ENCODE measurements around the gene TBC1D7.

The TBC1D7 gene

DNA sequence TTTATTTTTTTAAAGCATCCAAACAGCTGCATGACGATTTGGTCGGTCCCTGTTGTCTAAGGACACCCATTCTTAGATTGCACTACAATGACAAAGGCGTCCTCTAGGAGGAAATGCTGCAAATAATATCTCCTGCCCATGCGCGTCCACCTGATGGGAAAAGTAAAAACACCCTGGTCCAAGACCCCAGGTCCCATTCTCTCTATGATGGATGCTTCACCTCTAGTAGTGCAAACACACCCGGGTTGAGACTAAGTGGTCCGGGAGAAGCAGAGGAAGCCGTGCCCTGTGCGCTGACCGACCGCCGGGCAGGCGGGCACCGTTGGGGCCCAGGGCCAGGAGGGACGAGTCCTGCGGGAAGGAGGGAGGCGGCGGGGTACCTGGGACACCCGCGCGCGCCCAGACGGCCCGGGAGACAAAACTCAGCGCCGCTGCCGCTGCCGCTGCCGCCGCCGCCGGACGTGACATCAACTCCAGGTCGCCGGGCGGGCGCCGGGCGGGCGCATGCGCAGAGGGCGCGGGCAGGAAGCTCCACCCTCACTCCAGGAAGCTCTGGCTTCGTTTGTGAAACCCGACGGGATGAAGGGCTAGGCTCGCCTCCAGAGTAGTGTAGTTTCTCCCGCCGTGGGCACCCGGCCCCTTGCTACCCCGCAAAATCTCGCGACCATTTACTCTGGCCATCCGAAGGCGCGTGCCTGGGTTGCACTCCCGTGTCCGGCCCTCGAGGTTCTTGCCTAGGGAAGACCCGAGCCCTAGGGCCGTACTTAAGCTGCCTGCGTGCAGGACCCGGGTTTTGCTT, at the start of gene TBC1D7:
TSS of gene TBC1D7 (minus strand) at position 462 of the 799 bp plus-strand sequence. CDS start 1,639 bp downstream, outside the sequence.
- DNase-seq: peak; percentile 85 to 99 (median 90)
- intact Hi-C loops (cut with DNase I): no loop called here

DNA sequence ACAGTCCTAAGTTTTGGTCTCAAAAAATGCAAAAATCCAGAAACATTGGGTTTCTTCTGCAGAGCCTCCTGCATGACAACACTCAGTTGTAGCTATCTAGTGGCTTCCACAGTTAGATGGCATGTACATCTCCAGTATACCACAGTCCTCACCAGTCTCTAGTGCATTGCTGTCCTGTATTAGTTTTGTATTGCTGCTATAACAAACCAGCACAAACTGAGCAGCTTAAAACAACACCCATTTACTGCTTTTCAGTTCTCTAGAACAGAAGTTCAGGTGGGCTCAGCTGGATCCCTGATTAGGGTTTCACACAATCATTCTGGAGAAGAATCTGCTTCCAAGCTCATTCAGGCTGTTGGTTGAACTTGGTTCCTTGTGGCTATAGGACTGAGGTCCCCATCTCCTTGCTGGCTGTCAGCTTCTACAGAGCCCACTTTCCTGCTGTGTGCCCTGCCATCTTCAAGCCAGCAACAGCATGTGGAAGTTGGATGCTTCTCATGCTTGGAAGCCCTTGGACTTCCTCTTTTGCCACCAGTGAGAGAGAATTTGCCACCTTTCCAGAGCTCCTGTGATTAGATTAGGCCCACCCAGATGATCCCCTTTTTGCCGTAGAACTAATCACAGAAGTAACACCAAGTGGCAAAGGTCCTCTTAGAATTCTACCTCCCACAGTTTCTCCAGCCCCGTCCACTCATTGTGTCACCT, 48.9 kb upstream of the TBC1D7 start:
- DNase-seq: no peak
- intact Hi-C loops (cut with DNase I): no loop called here

DNA sequence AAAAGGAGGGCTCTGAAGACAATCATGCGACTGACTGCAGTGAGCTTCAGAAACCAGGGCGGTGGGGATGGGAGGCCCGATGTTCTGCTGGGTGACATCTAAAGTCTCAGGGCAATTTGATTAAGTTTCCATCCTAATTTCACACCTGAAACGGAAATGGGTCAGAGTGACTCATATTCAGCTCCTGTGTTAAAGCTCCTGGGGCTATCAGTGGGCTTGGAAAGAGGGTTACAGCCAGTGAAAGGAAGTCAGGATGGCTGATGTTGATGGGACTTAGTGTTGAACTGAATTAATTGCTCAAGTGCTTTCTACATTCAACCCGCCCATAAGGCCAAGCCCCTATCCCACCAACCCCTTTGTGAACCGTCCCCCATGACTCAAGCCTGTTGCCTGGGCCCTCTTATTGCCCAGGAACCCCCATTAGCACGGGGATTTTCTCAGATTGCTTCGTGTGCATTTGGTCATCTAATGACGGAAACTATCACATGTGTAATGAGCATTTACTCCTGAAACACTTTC, 47.1 kb upstream of the TBC1D7 start:
- intact Hi-C loops (cut with DNase I): no loop called here
- no peak for DNase-seq

DNA sequence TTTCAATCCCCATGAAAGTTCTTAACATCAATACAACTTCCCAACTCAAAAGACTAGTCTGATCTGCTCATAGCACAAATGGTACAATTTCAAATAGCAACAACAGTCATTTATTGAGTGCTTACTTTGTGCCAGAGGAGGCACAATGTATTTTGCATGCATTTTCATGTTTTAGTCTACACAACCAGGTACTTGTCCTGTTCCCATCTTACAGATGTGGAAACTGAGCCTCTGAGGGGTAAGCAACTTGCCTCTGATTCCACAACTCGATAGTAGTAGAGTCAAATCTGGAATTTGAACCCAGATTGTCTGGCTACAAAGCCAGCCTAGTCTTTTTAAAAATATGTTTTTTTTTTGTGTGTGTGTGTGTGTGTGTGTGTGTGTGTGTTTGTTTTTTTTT, 45.6 kb upstream of the TBC1D7 start:
- intact Hi-C loops (cut with DNase I): no loop called here
- DNase-seq: no peak

DNA sequence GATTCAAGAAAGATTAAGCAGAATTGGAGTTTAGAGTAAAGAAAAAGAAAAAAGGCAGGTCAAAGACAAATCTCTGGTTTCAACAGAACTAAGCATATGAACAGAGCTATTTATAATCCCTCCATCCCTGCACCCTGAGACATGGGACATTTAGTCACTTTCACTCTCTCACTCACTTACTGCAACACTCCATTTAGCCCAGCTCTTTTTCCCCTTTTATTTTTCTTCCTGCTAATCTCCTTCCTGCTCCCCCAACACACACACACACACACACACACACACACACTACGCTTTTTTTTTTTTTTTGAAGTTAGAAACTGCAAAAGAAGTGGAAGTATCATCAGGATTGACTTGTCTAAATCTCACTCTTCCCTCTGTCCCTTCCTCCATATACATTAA, 45.1 kb upstream of the TBC1D7 start:
- intact Hi-C loops (cut with DNase I): no loop called here
- DNase-seq: no peak

DNA sequence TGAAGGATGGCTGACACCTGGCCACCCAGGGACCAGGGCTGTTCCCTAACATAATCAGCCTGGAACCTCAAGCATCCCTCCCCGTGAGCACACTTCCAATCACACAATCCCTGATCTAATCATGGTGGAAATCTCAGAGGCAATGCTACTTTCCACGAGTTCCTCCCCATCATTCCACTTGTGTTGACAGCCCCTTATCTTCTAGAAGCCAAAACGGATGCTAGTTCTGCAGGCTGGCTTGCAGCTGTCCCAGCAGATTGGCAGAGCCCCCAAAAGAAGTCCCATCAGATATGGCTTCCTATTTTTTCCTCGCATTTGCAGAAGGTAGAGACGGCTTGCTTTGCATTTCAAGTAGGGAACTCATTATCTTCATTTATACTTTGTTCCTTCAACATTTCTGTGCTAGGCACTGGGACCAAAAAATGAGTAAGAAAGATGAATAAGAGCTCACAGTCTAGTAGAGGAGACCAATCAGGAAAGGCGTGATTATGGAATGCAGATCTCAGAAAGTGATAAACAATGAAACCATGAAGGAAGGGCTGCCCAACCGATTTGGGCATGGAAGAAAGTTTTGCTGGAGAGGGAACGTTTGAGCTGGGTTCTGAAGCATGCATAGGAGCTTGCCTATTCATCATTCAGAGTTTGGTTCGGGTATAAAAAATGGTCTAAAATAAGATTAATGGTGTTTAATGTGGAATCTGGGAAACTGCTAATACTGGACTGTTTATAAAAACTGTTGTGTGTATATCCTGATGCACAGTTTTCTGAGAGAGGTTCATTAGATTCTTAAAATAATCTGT, 44.6 kb upstream of the TBC1D7 start:
- intact Hi-C loops (cut with DNase I): no loop called here
- no peak for DNase-seq

DNA sequence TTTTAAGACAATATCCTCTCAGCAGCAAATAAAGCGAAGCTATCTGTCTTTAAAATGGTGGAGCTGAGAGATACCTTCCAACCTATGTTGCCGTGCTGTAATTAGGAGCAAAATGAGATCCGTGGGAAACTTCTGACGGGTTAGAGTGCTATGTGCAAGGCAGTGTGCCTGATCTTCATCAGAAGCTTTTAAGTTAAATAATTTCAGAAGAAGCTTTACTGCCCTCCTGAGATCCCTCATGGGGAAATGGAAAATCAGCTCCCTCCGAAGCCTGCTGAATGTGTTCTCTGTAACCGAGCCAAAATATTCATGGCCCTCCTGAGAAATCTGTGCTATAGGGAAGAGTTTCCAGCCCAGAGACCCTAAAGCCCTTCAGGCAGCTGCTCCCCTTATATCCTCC, 43.7 kb upstream of the TBC1D7 start:
- intact Hi-C loops (cut with DNase I): no loop called here
- no peak for DNase-seq

DNA sequence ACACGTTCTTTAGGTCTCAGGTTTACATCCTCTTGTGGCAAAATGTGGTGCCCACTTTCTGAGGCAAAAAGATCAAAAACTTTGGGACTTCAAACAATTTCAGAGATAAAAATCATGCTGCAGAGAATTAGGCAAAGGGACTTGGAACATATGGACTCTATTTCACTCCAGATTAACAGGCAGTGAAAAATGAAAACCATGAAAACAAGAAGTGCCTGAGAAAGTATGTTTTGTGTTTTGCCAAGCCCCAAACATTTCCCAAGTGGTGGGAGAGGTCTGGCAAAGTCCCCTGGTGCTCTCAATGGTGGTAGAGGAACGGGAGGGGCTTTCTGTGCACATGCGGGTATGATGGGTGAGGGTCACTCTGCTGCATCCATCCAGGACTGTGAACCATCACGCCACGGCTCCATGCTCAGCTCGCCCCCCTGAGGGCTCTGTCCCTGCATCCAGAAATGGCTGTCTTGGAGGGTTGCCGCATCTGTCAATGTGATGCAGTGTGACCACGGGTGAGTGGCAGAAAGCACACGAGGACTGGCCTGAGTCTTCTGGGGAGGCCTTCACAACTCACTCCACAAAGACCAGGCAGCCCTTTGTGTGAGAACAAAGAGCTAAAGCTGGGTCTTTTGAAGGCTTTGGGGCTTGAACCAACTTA, 43.2 kb upstream of the TBC1D7 start:
- intact Hi-C loops (cut with DNase I): no loop called here
- peak in 3 of 10 donors; percentile 33 to 86 (median 36) for DNase-seq

DNA sequence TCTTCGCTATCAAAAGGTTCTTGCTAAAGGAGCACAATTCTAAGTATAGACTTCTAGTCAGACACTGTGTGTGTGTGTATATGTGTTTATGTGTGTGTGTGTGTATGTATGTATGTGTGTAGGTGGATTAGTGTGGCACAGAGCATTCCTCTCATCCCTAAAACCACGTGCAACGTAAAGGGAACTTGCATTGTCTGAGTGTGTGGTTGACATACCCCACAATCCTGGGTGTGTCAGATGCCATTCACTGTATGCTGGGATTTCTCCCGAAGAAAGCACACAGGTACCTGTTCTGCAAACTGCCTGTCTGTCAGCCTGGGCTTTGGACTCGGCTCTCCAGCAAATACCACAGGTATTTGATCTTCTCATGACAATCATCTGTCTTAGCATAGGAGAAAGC, 42.3 kb upstream of the TBC1D7 start:
- intact Hi-C loops (cut with DNase I): no loop called here
- no peak for DNase-seq

DNA sequence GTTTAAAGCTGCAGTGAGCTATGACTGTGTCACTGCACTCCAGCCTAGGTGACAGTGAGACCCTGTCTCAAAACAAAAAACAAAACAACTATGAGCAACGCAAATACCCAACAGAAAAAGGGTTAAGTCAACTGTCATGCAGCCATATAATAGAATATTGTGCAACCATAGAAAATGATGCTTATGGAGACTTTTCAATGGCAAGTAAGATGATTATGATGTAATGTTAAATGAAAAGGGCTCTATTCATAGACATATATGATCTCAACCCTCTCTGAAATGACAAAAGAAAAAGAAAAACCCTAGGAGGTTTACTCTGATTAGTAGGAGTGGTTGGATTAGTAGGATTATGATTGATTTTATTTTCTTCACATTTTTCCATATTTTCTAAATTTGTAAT, 41.3 kb upstream of the TBC1D7 start:
- DNase-seq: no peak
- intact Hi-C loops (cut with DNase I): no loop called here

DNA sequence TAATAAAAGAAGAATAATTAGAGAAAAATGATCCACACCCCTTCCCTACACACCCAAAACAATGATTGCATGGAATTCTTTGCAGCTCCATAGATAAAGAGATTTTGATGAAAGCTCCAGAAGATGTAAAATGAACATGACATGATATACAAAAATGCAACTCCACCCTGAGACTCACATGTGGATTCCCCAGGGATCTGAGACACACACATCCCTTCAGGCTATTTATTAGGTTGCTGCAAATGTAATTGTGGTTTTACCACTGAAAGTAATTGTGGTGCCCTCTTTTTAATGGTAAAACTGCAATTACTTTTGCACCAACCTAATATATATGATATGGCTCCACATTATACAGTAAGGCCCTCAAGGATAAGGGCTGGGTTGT, 40.4 kb upstream of the TBC1D7 start:
- no peak for DNase-seq
- intact Hi-C loops (cut with DNase I): no loop called here

DNA sequence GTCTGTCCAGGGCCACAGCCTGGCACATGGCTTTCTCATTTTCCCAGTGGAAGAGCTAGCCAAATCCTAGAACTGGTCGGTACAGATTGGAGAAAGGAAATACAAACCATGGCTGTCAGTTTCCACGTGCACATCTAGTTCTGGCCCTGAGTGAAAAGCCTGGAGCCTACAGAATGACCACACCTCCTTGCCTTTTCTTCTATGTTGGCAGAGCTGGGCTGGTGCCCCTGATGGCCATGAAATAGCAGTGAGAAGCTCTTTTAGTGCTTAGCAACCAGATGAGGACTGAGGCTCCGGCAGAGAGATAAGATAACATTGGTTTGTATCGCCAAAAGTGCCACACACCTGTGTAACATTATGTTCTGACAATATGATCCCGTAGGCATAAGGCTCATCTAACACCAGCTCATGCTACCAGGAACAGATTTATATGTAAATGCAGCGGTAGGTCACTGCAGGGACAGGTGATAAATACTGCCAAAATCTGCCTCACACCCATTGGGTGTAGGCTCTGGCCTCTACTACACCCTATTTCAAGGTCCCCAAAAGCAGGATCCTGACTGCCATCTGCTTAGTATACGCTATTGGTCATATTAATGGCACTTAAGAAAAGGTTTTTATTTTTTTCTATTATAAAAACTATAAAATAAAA, 39.9 kb upstream of the TBC1D7 start:
- no peak for DNase-seq
- intact Hi-C loops (cut with DNase I): no loop called here

DNA sequence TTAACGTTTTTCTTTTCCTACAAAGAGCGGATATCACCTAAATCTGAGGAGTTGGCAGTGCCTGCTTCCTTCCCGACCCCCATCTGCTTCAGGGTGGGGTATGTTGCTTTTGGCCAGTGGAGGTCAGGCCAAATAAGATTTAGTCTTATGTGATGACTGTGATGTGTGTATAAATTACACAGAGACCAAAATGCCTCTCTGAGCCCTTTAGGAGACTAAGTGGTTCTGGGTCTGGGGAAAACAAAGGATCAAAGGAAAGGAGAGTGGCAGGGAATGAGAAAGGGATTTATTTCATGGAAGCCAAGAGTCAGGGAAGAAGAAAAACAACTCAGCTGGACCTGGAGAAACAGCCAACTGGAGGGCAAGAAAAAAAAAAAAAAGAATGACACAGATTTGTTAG, 39.1 kb upstream of the TBC1D7 start:
- no peak for DNase-seq
- intact Hi-C loops (cut with DNase I): no loop called here

DNA sequence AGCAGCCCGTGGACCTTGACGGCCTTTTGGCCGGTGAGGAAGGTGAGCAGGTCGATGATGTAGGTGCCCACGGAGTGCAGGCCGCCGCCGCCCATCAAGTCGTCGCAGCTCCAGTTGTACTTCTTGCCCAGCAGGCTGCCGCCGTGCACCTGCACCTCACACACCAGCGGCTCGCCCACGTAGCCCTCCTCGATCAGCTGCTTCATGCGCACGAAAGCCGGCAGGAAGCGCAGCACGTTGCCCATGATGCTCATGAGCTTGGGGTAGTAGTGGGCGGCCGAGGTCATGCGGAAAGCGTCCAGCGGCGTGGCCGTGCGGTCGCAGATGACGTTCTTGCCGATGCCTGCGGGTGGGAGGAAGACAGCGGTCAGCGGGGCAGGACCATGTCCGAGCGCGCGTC, 37.0 kb upstream of the TBC1D7 start:
- no peak for DNase-seq
- intact Hi-C loops (cut with DNase I): no loop called here

DNA sequence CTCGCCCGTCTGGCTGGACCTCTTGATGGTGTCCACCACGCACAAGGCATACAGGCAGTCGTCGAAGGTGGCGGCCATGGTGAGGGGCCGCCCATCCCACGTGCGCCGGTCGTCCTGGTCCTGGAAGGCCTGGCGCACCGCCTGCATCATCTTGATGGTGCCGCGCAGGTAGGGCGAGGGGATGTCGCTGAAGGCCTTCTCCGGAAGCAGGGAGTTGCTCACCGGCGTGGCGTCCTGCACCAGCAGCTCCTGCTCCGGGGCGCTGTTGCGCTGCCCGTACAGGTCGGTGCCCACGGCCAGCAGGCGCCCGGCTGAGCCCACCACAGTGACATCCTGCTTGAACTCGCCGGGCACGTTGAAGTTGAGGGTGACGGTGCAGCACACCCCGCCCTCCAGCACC, 36.5 kb upstream of the TBC1D7 start:
- DNase-seq: peak in 1 of 10 donors; percentile 83
- intact Hi-C loops (cut with DNase I): no loop called here

DNA sequence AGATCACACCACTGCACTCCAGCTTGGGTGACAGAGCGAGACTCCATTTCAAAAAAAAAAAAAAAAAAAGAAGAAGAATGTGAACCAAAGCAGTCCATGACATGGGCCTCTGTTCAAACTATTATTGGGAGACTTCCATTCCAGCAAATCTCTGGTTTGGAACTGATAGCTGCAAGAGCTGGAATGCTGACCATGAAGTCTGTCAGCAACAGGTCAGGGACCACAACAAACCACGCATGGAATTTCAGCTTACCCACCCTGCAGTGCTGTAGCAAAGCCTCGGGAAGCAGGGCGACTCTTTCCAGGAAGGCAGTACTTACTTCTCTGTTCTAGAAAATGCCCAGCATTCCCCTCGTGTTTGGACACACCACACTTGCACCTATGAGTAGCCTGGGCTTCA, 34.1 kb upstream of the TBC1D7 start:
- intact Hi-C loops (cut with DNase I): no loop called here
- no peak for DNase-seq

DNA sequence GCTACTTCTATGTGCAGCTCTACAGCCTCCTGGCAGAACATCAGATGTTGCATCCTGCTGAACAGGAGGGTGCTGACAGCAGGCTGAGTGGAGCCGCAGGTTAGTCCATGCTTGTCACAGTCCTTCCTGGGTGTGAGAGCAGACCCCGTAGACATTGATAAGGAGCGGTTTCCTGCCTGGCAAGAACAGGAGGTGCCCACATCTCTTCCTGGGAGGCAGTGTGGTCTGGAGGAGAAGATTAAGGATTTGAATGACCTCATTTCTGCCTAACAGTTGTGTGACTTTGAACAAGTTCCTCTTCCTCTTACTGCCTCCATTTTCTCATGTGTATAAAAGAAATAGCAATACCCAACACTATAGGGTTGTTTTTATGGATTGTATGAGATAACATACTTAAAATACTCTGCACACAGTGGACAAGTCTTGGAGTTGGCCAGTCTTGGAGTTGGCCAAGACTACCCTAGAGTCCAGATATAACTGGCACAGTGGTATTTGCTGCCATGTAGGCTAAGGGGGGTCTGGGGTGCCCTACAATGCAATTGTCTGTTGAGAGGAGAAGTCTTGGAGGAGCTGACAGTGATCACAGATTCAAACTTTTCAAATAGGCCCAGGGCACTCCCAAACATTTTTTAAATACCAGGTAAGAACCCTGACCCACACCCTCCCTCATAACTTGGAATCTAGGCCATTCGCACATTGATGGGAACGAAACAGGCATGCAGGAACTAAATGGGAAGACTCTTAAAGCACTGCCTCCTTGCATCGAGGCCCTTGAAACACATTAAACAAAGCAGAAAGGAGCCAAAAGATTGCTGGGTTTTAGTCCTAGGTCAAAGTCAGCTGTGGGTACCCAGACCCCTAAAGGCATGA, 32.6 kb upstream of the TBC1D7 start:
- no peak for DNase-seq
- intact Hi-C loops (cut with DNase I): no loop called here

DNA sequence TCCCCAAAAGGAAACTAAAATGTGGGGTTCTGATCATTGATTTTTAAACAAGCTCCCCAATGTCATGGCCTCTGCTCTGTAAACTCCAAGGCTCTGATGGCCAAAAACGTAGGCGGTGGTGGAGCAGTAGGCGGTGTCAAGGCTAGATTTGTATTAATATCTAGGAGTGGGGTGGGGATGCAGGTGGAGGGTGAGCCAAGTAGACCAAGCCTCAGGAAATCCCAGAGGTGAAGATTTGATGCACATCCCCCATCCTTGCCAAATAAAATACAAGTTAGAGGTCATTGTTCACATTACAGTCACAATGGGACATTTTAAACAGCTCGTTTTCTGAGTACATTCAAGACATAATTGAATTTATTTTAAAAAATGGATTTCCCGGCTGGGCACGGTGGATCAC, 30.9 kb upstream of the TBC1D7 start:
- no peak for DNase-seq
- intact Hi-C loops (cut with DNase I): loop anchor here (10.0 kb wide), 1 partner anchor 56 kb away; no protein-coding TSS in a partner anchor

DNA sequence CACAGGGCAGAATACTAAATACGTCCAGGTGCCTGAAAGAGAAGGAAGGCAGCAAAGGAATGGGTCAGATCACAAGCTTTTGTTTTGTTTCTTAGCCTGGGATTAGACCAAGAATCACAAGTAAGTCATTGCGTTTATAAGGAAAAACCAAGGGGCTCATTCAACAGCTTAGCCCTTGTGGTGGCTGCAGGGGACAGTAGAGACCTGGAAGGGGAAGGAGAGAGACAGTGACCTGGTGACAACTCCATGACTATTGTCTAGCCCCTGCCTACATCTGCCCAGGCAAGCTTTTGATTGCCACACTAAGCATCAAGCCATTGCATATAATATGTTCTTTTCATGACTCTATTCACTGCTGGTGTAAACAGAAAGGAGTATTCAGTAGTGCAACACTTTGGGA, 30.2 kb upstream of the TBC1D7 start:
- DNase-seq: no peak
- intact Hi-C loops (cut with DNase I): loop anchor here (10.0 kb wide), 1 partner anchor 56 kb away; no protein-coding TSS in a partner anchor

All from posterior cingulate gyrus (tissue), 11 donors.